GM18507 (cell line): Measurements from ENCODE around the gene ZNF710.
"Not testable (repeated sequence)": the region's sequence is repeated elsewhere in the genome, so short reads cannot be mapped to it uniquely, and the experiment has no call there.

Source experiments
- DNase-seq: peaks from one replicate; pipeline ENCODE4 v3.0.0; 2011; ENCODE audit warnings: low read depth; ENCODE audit not compliant: insufficient read length; ENCODE audit errors: extremely low spot score
- FAIRE-seq: peaks from 2 replicates; lab custom pipeline; 2011; peaks lifted over from hg19 to GRCh38; lab: Jason Lieb, UNC

Gene ZNF710

GRCh38 chr15:90001062-90001682 is at the start of gene ZNF710:
Gene ZNF710 (plus strand): TSS chr15:90001324. CDS start chr15:90067138, 65,814 bp downstream.
- FAIRE-seq (peak; percentile 65), DNase-seq (peak; percentile 33)

- DNase-seq (no peak), FAIRE-seq (no peak)
Observed at GRCh38 chr15:89954541-89954940, 46.6 kb upstream of the ZNF710 start.

- not testable (repeated sequence) for FAIRE-seq, DNase-seq
Observed at GRCh38 chr15:89955449-89955998, 45.6 kb upstream of the ZNF710 start.

- DNase-seq (no peak), FAIRE-seq (no peak)
Observed at GRCh38 chr15:89958107-89958805, 42.9 kb upstream of the ZNF710 start.

- no peak for FAIRE-seq
- DNase-seq: no peak
Observed at GRCh38 chr15:89963301-89964231, 37.6 kb upstream of the ZNF710 start.

- no peak for FAIRE-seq
- DNase-seq: no peak
Observed at GRCh38 chr15:89964232-89964954, 36.7 kb upstream of the ZNF710 start.

- no peak for DNase-seq
- no peak for FAIRE-seq
Observed at GRCh38 chr15:89967881-89968280, 33.2 kb upstream of the ZNF710 start.

GRCh38 chr15:89971592-89971997 is 29.5 kb upstream of the ZNF710 start:
- DNase-seq: peak; percentile 50
- FAIRE-seq: peak; percentile 77

- FAIRE-seq (no peak), DNase-seq (no peak)
Observed at GRCh38 chr15:89972085-89972484, 29.0 kb upstream of the ZNF710 start.

- no peak for DNase-seq
- no peak for FAIRE-seq
Observed at GRCh38 chr15:89975482-89976245, 25.5 kb upstream of the ZNF710 start.

- no peak for FAIRE-seq
- no peak for DNase-seq
Observed at GRCh38 chr15:89976246-89976600, 24.9 kb upstream of the ZNF710 start.

- DNase-seq: not testable (repeated sequence)
Observed at GRCh38 chr15:89977836-89978235, 23.3 kb upstream of the ZNF710 start.

GRCh38 chr15:89978914-89979313 is 22.2 kb upstream of the ZNF710 start:
- DNase-seq (no peak), FAIRE-seq (no peak)

More at GRCh38 chr15:89977836-89978235, 23.3 kb upstream of the ZNF710 start:
- FAIRE-seq: not testable (repeated sequence)

- DNase-seq (no peak), FAIRE-seq (no peak)
Observed at GRCh38 chr15:89980896-89981295, 20.2 kb upstream of the ZNF710 start.

GRCh38 chr15:89982315-89983055 is 18.6 kb upstream of the ZNF710 start:
- FAIRE-seq: no peak
- no peak for DNase-seq

GRCh38 chr15:89984001-89984400 is 17.1 kb upstream of the ZNF710 start:
- FAIRE-seq: no peak
- no peak for DNase-seq

- DNase-seq (no peak), FAIRE-seq (no peak)
Observed at GRCh38 chr15:89984421-89985010, 16.6 kb upstream of the ZNF710 start.

- DNase-seq: no peak
- FAIRE-seq: no peak
Observed at GRCh38 chr15:89985111-89985510, 16.0 kb upstream of the ZNF710 start.
